NOMO-1 (cell line): ENCODE data around the gene METTL9.
"Not testable (repeated sequence)": the region's sequence is repeated elsewhere in the genome, so short reads cannot be mapped to it uniquely, and the experiment has no call there.

Source experiments
- DNase-seq, 2 experiments: peaks; one replicate each; lab custom pipeline; 2025; ENCODE audit not compliant: unreplicated experiment in 2 of 2; lab: John Stamatoyannopoulos, UW

METTL9 gene

DNA sequence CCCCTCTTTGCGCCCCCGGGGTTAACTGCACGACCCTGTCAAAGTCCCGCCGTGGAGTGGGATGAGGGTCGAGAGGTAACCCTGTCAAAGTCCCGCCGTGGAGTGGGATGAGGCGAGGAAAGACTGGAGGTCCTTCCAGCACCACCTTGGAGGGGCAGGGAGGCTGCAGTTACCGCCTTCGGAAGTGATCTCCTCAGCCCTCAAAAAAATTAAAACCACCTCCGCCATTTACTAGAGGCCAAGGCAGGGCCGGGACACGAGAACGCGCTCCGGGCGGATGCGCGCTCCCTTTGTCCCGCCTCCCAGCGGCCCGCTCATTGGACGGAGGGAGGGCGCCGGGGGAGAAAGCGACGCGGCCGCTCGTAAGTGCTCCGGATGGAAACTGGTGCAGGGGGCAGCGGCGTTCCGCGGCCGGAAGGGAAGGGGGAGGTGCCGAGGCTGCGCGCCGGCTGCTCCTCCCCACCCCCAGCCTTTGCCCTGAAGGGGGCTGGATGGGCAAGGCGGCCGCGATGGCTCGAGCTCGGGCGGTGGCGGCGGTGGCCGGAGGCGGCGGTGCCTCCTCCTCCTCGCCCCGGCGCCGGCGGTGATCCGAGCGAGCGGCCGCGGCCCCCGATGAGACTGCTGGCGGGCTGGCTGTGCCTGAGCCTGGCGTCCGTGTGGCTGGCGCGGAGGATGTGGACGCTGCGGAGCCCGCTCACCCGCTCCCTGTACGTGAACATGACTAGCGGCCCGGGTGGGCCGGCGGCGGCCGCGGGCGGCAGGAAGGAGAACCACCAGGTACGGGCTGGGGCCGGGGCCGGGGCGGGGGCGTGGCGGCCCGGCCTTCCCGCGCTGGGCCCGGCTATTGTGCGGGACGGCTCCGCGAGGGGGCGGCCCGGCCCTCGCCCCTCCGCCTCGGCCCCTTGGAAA is at the start of gene METTL9:
Gene METTL9 (plus strand): TSS at position 456 of the 909 bp plus-strand sequence. CDS start 157 bp downstream, at position 613.
- peak; percentile 88 to 93 for DNase-seq

DNA sequence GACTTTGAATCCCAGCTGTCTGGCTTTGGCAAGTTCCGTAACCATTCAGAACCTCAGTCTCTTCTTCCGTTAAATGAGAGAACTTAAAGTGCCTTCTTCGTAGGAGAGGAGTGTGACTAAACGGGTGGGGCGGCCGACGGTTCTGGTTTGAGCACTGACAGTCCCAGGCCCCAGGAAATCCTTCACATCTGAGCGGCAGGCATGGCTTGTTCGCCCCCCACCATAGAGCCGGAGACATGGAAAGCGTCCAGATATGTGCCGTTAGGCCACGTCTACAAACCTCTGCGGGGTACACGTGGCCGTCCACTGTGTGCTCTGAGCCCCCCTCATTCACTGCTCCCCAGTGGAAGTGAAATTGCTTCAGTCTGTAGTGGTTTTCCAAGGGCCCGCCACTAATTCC is 49.4 kb upstream of the METTL9 start:
- DNase-seq: not testable (repeated sequence)

DNA sequence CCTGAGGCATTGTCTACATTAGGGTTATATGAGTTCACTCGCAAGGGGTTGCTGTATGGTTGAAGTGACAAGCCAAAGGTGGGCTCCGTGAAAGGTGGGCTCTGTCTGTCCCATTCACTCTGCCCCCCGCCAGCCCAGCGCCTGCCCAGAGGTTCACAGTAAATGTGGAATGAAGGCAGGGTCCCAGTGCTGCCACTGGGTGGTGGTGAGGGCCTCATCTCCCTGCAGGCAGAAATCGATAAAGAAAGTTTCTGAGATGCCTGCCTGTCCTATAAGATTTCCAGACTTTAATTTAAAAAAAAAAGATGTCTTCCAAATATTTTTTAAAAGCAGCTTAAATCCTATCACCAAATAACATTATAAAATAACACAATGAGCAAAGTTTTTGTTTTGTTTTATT is 48.9 kb upstream of the METTL9 start:
- DNase-seq: not testable (repeated sequence)

DNA sequence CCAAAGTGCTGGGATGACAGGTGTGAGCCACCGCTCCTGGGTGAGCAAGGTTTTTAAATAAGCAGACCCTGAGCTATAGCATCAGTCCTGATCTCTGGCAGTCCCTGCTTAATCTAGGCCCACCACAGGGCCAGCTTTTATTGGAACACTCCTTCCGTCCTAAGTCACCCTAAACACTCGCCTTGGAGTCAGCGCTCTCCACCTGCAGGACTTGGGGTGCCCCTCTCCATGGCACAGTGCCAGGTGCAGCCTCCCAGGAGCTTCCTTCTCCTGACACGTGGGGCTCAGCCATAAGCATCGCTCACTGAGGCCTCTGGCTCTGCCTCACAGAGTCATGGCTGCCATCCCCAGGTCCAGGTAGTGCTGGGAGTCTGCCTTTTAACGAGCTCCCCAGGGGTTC is 48.3 kb upstream of the METTL9 start:
- not testable (repeated sequence) for DNase-seq

DNA sequence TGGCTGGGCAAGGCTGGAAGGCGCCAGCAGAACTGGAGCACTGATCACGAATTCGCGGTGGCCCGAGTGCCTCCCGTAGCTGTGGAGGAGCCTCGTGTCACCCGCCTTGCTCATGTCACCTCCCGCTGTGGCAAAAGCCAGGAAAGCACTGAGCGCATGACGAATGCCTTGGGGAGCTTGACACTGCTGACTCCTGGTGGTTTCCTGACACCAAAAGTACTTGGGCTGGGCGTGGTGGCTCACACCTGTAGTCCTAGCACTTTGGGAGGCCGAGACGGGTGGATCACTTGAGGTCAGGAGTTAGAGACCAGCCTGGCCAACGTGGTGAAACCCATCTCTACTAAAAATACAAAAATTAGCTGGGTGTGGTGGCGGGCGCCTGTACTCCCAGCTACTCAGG is 47.8 kb upstream of the METTL9 start:
- not testable (repeated sequence) for DNase-seq

DNA sequence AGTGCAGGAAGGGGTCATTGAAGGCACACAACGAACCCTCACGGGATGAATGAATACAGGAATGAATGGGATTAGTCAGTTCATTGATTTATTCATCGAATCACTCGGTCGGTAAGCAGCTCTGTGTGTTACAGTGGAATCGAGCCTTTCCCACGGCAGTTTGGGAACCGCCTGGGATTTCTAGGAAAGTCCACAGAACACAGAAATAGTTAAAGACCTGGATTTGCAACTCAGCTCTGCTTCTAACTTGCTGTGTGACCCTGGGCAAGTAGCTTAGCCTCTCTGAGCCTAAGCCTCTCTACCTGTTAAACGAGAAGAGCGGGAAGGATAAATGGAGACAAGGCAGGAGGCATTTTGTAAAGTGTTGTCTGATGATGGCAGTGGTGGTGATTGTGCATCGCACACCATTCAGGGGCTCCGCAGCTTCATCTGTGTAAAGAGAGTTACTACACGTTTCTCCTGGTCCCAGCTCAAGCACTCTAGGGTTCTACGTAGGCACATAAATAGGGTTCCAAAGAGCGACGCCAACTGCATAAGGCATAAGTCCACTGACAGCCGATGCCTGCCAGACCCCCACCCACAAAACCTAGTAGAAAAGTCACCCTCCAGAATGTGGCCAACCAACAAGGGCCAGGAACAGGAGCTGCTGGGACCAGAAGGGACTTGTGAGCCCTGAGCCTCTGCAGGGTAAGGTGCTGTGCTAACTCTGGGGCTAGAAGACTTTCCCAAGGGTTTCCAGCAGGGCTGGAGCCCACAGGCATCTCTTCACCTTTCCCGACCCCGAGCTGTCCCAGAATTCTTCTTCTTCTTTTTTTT is 45.7 kb upstream of the METTL9 start:
- DNase-seq: not testable (repeated sequence)

DNA sequence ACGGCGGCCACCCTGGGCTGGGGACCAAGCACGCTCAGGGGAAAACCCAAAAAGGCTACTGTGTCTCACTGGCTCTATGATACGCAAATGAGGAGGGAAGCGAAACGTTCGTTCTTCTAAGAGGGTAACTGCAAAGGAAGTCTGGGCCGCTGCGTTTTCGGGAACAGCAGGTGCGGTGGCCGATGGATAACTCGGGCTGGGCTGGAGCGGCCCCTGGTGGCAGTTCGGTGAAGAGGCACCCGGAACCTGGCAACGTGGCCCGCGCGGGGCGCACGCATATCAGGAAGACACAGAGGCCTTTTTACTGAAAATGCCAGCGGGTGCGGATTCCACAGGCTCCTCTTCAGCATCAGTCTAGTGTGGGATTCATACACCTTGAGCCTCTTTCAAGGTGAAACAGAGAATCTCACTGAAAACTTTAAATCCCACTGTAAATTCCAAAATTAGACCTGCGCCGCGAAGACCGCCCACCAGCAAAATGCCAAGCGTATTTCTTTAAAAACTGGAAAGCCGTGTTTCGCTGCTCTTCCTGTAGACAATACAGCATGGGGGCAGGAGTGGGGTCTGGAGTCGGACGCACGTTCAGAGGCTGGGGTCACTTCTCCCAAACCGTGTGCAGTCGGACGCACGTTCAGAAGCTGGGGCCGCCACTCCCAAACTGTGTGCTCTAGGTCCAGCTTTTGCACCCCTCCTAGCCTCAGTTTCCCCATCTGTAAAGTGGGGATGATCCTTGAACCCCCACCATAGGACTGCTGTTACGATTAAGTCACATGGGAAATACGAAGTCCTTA is 44.4 kb upstream of the METTL9 start:
- peak; percentile 73 to 76 for DNase-seq

DNA sequence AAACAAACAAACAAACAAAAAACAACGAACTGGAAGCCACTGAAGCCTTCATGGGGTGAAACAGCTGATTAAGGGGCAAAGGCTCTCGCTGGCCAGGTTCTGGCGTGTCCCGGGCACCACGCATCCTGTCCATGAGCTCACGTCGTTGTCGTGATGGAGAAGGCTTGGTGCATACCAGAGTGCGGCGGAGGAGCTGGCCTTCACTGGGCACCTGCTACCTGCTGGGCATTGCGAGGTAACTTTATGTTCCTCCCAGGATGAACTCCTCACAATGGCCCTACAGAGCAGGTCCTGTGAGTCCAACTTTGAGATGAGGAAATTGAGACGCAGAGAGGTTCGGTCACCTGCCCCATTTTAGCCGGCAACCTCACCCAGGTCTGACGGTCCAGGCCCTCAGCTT is 43.8 kb upstream of the METTL9 start:
- DNase-seq: not testable (repeated sequence)

DNA sequence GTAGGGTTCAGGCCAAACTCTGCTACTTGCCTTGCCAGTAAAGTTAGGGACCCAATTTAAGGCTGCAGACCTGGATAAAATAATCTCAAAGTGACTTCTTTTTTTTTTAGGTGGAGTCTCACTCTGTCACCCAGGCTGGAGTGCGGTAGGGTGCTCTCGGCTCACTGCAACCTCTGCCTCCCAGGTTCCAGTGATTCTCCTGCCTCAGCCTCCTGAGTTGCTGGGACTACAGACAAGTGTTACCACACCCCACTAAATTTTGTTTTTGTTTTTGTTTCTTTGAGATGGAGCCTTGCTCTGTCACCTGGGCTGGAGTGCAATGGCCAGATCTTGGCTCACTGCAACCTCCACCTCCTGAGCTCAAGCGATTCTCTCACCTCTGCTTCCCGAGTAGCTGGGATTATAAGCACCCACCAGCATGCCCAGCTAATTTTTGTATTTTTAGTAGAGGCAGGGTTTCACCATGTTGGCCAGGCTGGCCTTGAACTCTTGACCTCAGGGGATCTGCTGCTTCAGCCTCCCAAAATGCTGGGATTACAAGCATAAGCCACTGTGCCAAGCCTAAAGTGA is 43.3 kb upstream of the METTL9 start:
- not testable (repeated sequence) for DNase-seq

DNA sequence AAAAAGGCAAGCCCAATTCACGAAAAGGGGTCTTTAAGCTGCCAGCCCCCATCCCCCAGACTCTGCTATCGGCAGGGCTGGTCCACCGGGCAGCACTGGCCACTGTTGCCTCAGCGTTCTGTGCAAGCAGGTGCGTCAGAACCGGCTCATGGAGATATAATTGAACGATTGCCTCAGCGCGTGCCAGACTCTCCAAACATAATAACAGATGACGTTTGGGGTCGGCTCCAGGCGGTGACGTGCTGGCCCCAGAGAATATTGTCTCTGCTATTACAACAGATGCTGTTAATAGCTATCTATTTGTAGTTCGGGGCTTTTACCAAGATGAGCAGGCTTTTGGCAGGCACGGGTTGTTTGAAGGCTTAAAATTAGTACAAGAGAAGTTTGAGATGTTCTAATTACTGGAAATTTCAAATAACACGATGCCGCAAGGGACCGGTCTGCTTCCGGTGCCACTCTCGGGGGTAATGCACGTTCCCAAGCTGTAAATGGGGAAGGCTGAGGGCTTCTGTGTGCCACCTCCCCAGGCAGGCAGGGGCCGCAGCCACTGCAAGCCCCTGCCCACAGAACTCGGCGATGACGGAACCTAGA is 42.6 kb upstream of the METTL9 start:
- DNase-seq: peak in 1 of 2 experiments; percentile 13

DNA sequence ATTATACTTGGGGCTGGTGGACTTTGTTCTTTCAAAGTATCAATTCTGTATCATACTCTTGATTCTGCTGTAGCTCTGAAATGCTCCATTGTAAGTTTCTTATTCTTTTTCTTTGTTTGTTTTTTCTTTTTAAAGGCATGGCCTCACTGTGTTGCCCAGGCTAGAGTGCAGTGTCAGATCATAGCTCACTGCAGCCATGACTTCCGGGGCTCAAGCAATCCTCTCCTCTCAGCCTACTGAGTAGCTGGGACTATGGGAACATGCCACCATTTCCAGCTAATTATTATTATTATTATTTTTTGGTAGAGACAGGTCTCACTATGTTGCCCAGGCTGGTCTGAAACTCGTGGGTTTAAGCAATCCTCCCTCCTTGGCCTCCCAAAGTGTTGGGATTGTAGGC is 38.9 kb upstream of the METTL9 start:
- DNase-seq: no peak

DNA sequence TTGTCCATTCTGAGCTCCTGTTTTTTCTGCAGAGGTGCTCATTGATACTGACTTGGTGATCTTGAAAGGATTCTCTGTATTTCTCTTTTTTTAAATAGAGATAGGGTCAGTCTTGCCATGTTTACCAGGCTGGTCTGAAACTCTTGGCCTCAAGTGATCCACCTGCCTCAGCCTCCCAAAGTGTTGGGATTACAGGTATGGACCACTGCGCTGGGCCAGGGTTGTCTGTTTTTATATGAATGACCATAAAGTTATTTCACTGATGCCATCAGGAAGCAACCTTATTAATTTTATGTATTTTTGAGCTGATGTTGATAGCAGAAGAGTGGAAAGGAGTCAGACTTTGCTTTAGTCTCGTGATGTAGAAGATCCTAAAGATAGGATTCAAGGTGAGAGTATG is 35.7 kb upstream of the METTL9 start:
- DNase-seq: no peak

DNA sequence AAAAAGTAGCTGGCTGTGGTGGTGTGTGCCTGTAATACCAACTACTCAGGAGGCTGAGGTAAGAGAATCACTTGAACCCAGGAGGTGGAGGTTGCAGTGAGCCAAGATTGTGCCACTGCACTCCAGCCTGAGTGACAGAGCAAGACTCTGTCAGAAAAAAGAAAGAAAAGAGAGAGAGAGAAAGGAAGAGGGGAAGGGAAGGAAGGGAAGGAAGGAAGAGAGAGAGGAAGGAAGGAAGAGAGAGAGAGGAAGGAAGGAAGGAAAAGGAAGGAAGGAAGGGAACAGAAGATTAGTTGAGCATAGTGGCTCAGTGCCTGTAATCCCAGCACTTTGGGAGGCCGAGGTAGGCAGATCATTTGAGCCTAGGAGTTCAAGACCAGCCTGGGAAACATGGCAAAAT is 35.0 kb upstream of the METTL9 start:
- not testable (repeated sequence) for DNase-seq

DNA sequence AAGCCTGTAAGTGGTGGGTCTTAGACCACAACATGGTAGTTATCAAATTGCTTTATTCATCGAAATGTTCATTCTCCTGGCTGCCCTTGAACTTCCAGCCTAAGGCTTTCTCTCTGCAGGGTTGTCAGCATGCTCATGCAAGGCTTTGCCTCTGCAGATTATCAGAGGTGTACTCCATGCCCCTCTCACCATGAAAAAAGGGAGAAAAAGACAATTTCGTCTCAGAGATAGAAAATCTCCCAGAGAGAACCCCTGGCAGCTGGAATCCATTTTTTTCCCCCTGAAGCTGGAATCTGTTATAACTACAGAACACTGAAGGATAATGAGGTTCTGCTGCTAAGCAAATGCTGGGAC is 33.9 kb upstream of the METTL9 start:
- no peak for DNase-seq

DNA sequence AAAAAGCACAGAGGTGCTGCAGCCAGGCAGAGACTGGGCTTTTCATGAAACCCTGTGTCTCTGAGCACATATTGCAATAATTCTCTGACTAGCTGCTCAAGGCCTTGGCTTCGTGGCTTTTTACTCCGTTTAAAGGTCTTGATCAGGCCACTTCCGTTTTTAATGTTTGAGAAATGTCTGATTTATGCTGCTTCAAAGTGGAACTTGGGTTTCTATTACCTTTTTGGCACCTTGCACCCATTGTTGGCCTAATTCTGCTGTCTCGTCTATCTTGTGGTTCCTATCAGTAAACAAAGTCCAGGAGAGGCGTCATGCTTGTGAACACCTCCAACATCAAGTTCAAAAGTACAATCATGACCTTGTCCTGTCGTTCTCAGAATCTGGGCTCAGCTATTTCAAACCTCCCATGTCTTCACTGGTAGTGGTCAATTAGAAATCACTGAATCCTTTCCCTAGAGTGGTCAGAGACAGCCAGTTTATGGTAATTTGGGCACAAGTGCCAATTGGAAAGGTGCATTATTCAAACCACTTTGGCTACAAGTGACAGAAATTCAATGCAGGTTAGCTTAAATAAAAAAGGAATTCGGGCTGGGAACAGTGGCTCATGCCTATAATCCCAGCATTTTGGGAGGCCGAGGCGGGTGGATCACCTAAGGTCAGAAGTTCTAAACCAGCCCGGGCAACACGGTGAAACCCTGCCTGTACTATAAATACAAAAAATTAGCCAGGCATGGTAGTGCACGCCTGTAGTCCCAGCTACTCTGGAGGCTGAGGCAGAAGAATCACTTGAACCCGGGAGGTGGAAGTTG is 33.3 kb upstream of the METTL9 start:
- DNase-seq: peak; percentile 76 to 94

DNA sequence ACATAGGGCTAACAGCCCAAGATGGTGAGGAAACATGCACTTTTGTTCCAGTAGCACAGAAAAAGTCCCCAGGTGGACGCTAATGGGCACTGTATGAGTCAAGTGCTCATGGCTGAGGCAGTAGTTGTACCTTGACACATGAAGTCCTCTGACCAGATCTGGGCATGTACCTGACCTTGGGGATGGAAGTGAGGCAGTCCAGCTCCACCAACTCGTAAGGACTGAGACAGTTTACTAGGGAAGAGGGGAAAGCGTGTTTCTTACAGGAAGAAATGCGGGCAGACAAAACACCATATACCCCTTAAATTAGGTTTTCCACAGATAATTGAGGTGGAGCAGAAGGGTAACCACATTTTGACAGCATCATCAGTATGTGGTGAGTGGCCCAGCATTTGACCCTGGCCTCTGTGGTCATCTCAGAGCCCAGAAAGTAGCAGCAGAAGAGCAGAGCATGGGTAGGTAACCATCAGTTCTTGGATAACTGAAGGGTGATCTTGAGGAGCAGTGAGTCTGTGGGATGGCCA is 32.4 kb upstream of the METTL9 start:
- no peak for DNase-seq

DNA sequence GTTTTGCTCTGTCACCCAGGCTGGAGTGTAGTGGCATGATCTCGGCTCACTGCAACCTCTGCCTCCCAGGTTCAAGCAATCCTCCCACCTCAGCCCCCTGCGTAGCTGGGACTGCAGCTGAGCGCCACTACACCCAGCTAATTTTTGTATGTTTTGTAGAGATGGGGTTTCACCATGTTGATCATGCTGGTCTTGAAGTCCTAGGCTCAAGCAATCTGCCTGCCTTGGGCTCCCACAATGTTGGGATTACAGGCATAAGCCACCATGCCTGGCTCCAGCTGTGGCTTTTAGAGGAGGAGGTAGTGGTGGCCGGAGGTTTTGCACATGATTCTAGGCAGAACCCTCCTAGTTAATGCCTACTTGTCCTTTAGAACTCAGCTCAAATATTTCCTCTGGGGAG is 31.9 kb upstream of the METTL9 start:
- not testable (repeated sequence) for DNase-seq

DNA sequence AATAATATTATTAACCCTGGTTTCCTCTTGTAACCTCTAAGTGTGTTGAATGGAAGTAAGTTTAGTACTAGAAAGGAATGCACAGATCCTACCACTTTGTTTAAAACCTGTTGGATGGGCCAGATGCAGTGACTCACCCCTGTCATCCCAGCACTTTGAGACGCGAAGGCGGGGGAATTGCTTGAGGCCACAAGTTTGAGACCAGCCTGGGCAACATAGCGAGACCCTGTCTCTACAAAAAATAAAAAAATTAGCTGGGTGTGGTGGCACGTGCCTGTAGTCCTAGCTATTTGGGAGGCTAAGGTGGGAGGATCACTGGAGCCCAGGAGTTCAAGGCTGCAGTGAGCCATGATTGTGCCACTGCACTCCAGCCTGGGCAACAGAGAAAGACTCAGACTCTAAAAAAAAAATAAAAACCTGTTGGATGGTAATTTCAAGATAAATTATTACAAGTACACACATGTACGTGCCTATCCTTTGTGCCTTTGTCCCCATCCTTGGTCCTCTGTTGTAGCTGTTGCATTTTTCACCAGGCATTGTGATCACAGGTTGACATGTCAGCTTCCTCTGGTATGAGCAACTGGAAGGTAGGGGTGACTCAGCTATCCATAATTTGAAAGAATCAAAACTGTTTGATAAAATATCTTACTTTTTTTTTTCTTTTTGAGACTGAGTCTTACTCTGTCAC is 30.7 kb upstream of the METTL9 start:
- no peak for DNase-seq

DNA sequence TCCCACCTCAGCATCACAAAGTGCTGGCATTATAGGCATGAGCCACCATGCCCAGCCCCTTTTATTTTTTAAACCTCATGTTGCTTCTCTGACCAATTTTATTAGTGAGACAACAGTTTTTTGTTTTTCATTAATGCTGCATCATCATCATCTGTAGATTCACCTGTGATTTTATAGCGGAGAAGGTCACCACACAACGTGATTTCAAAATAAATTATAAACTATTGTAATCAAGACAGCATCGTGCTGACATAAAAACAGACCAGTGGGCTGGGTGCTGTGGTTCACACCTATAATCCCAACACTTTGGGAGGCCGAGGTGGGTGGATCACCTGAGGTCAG is 28.7 kb upstream of the METTL9 start:
- no peak for DNase-seq
